Measurements from ENCODE around the gene MAP3K2.

DNA sequence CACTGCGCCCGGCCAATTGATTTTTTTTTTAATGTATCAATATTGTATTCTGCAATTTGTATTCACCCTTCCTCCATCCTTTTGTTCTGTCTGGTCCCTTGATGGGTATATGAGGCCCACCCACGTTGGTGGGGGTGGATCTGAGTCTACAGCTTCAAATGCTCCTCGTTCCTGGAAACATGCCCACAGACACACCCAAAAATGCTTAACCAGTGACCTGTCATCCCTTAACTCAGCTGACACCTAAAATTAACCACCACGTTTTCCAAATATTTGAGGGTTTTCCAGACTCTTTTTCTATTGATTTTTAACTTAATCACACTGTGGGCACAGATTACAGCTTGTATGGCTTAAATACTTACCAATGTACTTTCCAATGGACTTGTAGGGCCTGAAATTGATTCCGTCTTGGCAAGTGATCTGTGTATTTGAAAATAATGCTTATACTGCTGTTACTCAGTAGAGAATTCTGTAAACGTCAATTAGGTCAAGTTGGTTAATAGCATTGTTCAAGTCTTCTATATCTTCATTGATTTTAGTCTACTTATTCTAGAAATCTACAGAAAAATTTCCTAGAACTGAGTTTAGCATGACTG lies 133.3 kb downstream of the MAP3K2 start:
- TF ChIP-seq, protein P1, sequence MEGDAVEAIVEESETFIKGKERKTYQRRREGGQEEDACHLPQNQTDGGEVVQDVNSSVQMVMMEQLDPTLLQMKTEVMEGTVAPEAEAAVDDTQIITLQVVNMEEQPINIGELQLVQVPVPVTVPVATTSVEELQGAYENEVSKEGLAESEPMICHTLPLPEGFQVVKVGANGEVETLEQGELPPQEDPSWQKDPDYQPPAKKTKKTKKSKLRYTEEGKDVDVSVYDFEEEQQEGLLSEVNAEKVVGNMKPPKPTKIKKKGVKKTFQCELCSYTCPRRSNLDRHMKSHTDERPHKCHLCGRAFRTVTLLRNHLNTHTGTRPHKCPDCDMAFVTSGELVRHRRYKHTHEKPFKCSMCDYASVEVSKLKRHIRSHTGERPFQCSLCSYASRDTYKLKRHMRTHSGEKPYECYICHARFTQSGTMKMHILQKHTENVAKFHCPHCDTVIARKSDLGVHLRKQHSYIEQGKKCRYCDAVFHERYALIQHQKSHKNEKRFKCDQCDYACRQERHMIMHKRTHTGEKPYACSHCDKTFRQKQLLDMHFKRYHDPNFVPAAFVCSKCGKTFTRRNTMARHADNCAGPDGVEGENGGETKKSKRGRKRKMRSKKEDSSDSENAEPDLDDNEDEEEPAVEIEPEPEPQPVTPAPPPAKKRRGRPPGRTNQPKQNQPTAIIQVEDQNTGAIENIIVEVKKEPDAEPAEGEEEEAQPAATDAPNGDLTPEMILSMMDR (IDR thresholded peaks at IDR 0.05), result no peak
- no peak for TF ChIP-seq POLR2A (IDR thresholded peaks at IDR 0.05)

Data from thyroid gland (tissue), 4 donors.